Nephron progenitor cell (in vitro differentiated cells): ENCODE results near the gene NKD1.

Experiments used
- DNase-seq: peaks from one replicate; pipeline ENCODE4 v3.0.0; 2021
- H3K27ac Mint-ChIP-seq: 2 replicates; pipeline ENCODE4 v1.8.0; 2021; ENCODE audit warnings: mild to moderate bottlenecking, moderate library complexity, mixed read lengths
- H3K27me3 Mint-ChIP-seq: 2 replicates; pipeline ENCODE4 v1.8.0; 2021; ENCODE audit warnings: mild to moderate bottlenecking, low read depth, mixed read lengths; ENCODE audit not compliant: poor library complexity
- H3K36me3 Mint-ChIP-seq: 2 replicates; pipeline ENCODE4 v1.8.0; 2021; ENCODE audit warnings: low read depth, mixed read lengths
- H3K4me1 Mint-ChIP-seq: 2 replicates; pipeline ENCODE4 v1.8.0; 2021; ENCODE audit warnings: mixed read lengths
- H3K4me3 Mint-ChIP-seq: 2 replicates; pipeline ENCODE4 v1.8.0; 2021; ENCODE audit warnings: mild to moderate bottlenecking, moderate library complexity, mixed read lengths
- H3K9me3 Mint-ChIP-seq: 2 replicates; pipeline ENCODE4 v1.8.0; 2021; ENCODE audit warnings: mild to moderate bottlenecking, moderate library complexity, mixed read lengths
- CTCF ChIP-seq: fragments of 200-600 bp; sonication (generic); IDR thresholded peaks from 2 replicates; pipeline ENCODE4 v1.5.0; 2021; ENCODE audit warnings: antibody characterized with exemption

NKD1 gene

GRCh38 chr16:50517450-50518252, 30.5 kb upstream of the NKD1 start:
- Mint-ChIP-seq H3K4me3 (no peak overlapping the region), H3K9me3 (peaks cover 61% of the 10 kb centered on the region), H3K4me1 (peaks cover 36% of the 10 kb centered on the region), H3K27ac (no peak overlapping the region), H3K36me3 (peaks cover 28% of the 10 kb centered on the region), H3K27me3 (peaks cover 4% of the 10 kb centered on the region)
- no peak for DNase-seq
- TF ChIP-seq CTCF, result no peak

GRCh38 chr16:50519001-50519400, 29.2 kb upstream of the NKD1 start:
- H3K9me3 Mint-ChIP-seq, result peaks cover 50% of the 10 kb centered on the region
- peaks cover 40% of the 10 kb centered on the region for H3K4me1 Mint-ChIP-seq
- H3K27ac Mint-ChIP-seq, result peak overlapping the region; percentile 85
- no peak for DNase-seq
- H3K36me3 Mint-ChIP-seq, result peaks cover 28% of the 10 kb centered on the region
- TF ChIP-seq CTCF, result no peak
- H3K27me3 Mint-ChIP-seq, result peaks cover 4% of the 10 kb centered on the region
- H3K4me3 Mint-ChIP-seq, result no peak overlapping the region

GRCh38 chr16:50519602-50520001, 28.6 kb upstream of the NKD1 start:
- Mint-ChIP-seq H3K4me1 (peaks cover 40% of the 10 kb centered on the region), H3K27ac (no peak overlapping the region), H3K27me3 (peaks cover 4% of the 10 kb centered on the region), H3K36me3 (peaks cover 26% of the 10 kb centered on the region), H3K4me3 (no peak overlapping the region), H3K9me3 (peaks cover 44% of the 10 kb centered on the region)
- no peak for DNase-seq
- TF ChIP-seq CTCF, result no peak

GRCh38 chr16:50520451-50521245, 27.5 kb upstream of the NKD1 start:
- H3K4me1 Mint-ChIP-seq, result peaks cover 40% of the 10 kb centered on the region
- no peaks in the 10 kb centered on the region for H3K27me3 Mint-ChIP-seq
- H3K27ac Mint-ChIP-seq, result peak overlapping the region; percentile 95
- no peak for TF ChIP-seq CTCF
- DNase-seq, result no peak
- peaks cover 15% of the 10 kb centered on the region for H3K36me3 Mint-ChIP-seq
- H3K9me3 Mint-ChIP-seq, result peaks cover 33% of the 10 kb centered on the region
- peak overlapping the region; percentile 13 for H3K4me3 Mint-ChIP-seq

- H3K36me3 Mint-ChIP-seq, result peaks cover 10% of the 10 kb centered on the region
- H3K27me3 Mint-ChIP-seq, result no peaks in the 10 kb centered on the region
- TF ChIP-seq CTCF, result no peak
- peaks cover 40% of the 10 kb centered on the region for H3K4me1 Mint-ChIP-seq
- peaks cover 26% of the 10 kb centered on the region for H3K9me3 Mint-ChIP-seq
- no peak for DNase-seq
- peak overlapping the region; percentile 95 for H3K27ac Mint-ChIP-seq
- H3K4me3 Mint-ChIP-seq, result no peak overlapping the region
Measured at GRCh38 chr16:50521246-50521900, 26.8 kb upstream of the NKD1 start.
